Activated T-cell treated with anti-CD3 and anti-CD28 coated beads, Interleukin-2, amount 50 U/mL, for 4 hours (primary cell): ENCODE measurements around the gene RNU5D-1. TPM values are rescaled to one million over a fixed set of nuclear protein-coding genes. Genes with fewer than 3 reads are reported as not detected.

Experiments used
- total RNA-seq, 3 donors: library from RNA; stranded (reverse); gene quantifications; one replicate each; pipeline ENCODE4 v1.2.1, GENCODE V29; 2021

Gene RNU5D-1
- total RNA-seq, 3 donors from 2014 or later = not detected

Other genes with a start within 250 kb of the RNU5D-1 start
- 1 to 10 TPM; 1.8 to 3.6 (median 2.2) TPM for gene TMEM53, start 56.7 kb downstream of the RNU5D-1 start, total RNA-seq
- gene ARMH1, start 56.5 kb downstream of the RNU5D-1 start, total RNA-seq = 10 to 100 TPM; 29.4 to 57.2 (median 49.5) TPM
- gene KIF2C, start 8.7 kb upstream of the RNU5D-1 start, total RNA-seq = 1 to 10 TPM; 5.0 to 8.1 (median 8.1) TPM
- 1,000 to 10,000 TPM; 2,825 to 3,013 (median 2,945) TPM for gene RPS8, start 44.4 kb upstream of the RNU5D-1 start, total RNA-seq
- gene BEST4, start 57.0 kb upstream of the RNU5D-1 start, total RNA-seq = under 1 TPM; 0.53 to 0.63 (median 0.57) TPM
- 100 to 1,000 TPM; 186 to 239 (median 203) TPM for gene PLK3, start 69.2 kb upstream of the RNU5D-1 start, total RNA-seq
- gene DYNLT4, start 76.2 kb upstream of the RNU5D-1 start, total RNA-seq = not detected
- 10 to 100 TPM in 1 of 3 donors, 1 to 10 TPM in 2; 8.2 to 14.0 (median 8.3) TPM for gene BTBD19, start 77.4 kb upstream of the RNU5D-1 start, total RNA-seq
- gene PTCH2, start 112.1 kb upstream of the RNU5D-1 start, total RNA-seq = 1 to 10 TPM; 1.4 to 1.9 (median 1.6) TPM